ENCODE measurements around the gene GBX1. TPM values are rescaled to one million over a fixed set of nuclear protein-coding genes. Genes with fewer than 3 reads are reported as not detected.

The GBX1 gene
- total RNA-seq, 6 experiments from 2014 or later = not detected

- Histone ChIP-seq H3K9me3 (no peaks in the 10 kb centered on the region), H3K27me3 (peaks cover 0 to 4% of the 10 kb centered on the region in 2 donors), H3K4me3 (no peak overlapping the region), H3K27ac (no peak overlapping the region), H3K4me1 (no peaks in the 10 kb centered on the region), H3K36me3 (no peaks in the 10 kb centered on the region)
- no peak for ATAC-seq
- intact Hi-C loops (cut with DNase I) = loop anchor here in 1 of 2 donors (10.0 kb wide), 1 partner anchor 53 kb away; no protein-coding TSS in a partner anchor
- 75% methylated on average over 1 of the region's 1 CpG for WGBS (ENCODE audit: insufficient coverage, low coverage, low lambda C conversion rate, missing lambda C conversion rate)
- peak in 1 of 3 donors; percentile 18 for DNase-seq
- TF ChIP-seq CTCF (IDR thresholded peaks at IDR 0.05) = no peak
- TF ChIP-seq POLR2A (IDR thresholded peaks at IDR 0.05) = no peak
Measured at GRCh38 chr7:151177310-151177709, 9.8 kb upstream of the GBX1 start.

- 80% methylated on average over 1 of the region's 9 CpGs for WGBS (ENCODE audit: insufficient coverage, low coverage, low lambda C conversion rate, missing lambda C conversion rate)
- TF ChIP-seq CTCF (IDR thresholded peaks at IDR 0.05) (no peak), POLR2A (IDR thresholded peaks at IDR 0.05) (no peak)
- H3K27ac ChIP-seq = no peak overlapping the region
- H3K9me3 ChIP-seq = no peaks in the 10 kb centered on the region
- intact Hi-C loops (cut with DNase I) = loop anchor here in 1 of 2 donors (10.0 kb wide), 1 partner anchor 52 kb away; no protein-coding TSS in a partner anchor
- ATAC-seq = no peak
- H3K27me3 ChIP-seq = peaks cover 0 to 4% of the 10 kb centered on the region in 2 donors
- no peak overlapping the region for H3K4me3 ChIP-seq
- DNase-seq = peak in 1 of 3 donors; percentile 28
- H3K4me1 ChIP-seq = no peaks in the 10 kb centered on the region
- H3K36me3 ChIP-seq = no peaks in the 10 kb centered on the region
Measured at GRCh38 chr7:151176401-151176800, 8.9 kb upstream of the GBX1 start.

- Histone ChIP-seq H3K4me1 (no peaks in the 10 kb centered on the region), H3K9me3 (no peaks in the 10 kb centered on the region), H3K4me3 (no peak overlapping the region), H3K27me3 (peaks cover 0 to 4% of the 10 kb centered on the region in 2 donors), H3K27ac (no peak overlapping the region), H3K36me3 (no peaks in the 10 kb centered on the region)
- no peak for ATAC-seq
- TF ChIP-seq CTCF (IDR thresholded peaks at IDR 0.05) (no peak), POLR2A (IDR thresholded peaks at IDR 0.05) (no peak)
- DNase-seq = peak in 1 of 3 donors; percentile 32
- intact Hi-C loops (cut with DNase I) = loop anchor here in 1 of 2 donors (10.0 kb wide), 1 partner anchor 51 kb away; no protein-coding TSS in a partner anchor
- WGBS (ENCODE audit: insufficient coverage, low coverage, low lambda C conversion rate, missing lambda C conversion rate) = 66% methylated on average over 6 of the region's 23 CpGs
Measured at GRCh38 chr7:151175793-151176311, 8.4 kb upstream of the GBX1 start.

GRCh38 chr7:151175047-151175792 is 7.7 kb upstream of the GBX1 start:
- Histone ChIP-seq H3K9me3 (no peaks in the 10 kb centered on the region), H3K4me1 (no peaks in the 10 kb centered on the region), H3K27me3 (peaks cover 0 to 4% of the 10 kb centered on the region in 2 donors), H3K4me3 (no peak overlapping the region), H3K36me3 (no peaks in the 10 kb centered on the region), H3K27ac (no peak overlapping the region)
- DNase-seq (peak in 1 of 3 donors; percentile 18), ATAC-seq (no peak)
- 77% methylated on average over 10 of the region's 16 CpGs for WGBS (ENCODE audit: insufficient coverage, low coverage, low lambda C conversion rate, missing lambda C conversion rate)
- TF ChIP-seq CTCF (IDR thresholded peaks at IDR 0.05) (no peak), POLR2A (IDR thresholded peaks at IDR 0.05) (no peak)
- intact Hi-C loops (cut with DNase I) = loop anchor here in 1 of 2 donors (10.0 kb wide), 1 partner anchor 50 kb away; no protein-coding TSS in a partner anchor

Data from right lobe of liver (tissue), 6 donors.